ENCODE measurements around the gene CXorf58. TPM values are rescaled to one million over a fixed set of nuclear protein-coding genes. Genes with fewer than 3 reads are reported as not detected.

CXorf58 gene
- total and polyA plus RNA-seq, 9 of the 15 experiments (the other 6 are each of a cell fraction or from before 2014, with no cell fraction given): 0.10 to 0.27 (median 0.16) TPM; not detected in 3

- TF ChIP-seq SUPT5H (IDR thresholded peaks at IDR 0.05): no peak
- no peak for TF ChIP-seq ZNF197 (CRISPR knock-in tag; IDR thresholded peaks at IDR 0.05; ENCODE audit: low read depth)
- TF ChIP-seq SRSF7 (optimal IDR thresholded peaks at IDR 0.05; ENCODE audit: low read depth, low read length): no peak
- no peak for TF ChIP-seq ZNF384 (IDR thresholded peaks at IDR 0.05; ENCODE audit: low read depth, low read length)
- no peak for TF ChIP-seq CXXC5 (CRISPR knock-in tag; IDR thresholded peaks at IDR 0.05)
- TF ChIP-seq NONO (IDR thresholded peaks at IDR 0.05; ENCODE audit: low read depth in 2 of 2, low read length in 1 of 2): no peak
- no peak for TF ChIP-seq GATA2 (CRISPR knock-in tag; IDR thresholded peaks at IDR 0.05)
- no peak for TF ChIP-seq BHLHE40 (IDR thresholded peaks at IDR 0.05; ENCODE audit: low read length)
- no peak for TF ChIP-seq CC2D1A (IDR thresholded peaks at IDR 0.05)
- no peak for TF ChIP-seq TAF15 (IDR thresholded peaks at IDR 0.05; ENCODE audit: low read depth, low read length)
- TF ChIP-seq HOXB6 (CRISPR knock-in tag; IDR thresholded peaks at IDR 0.05; ENCODE audit: borderline replicate concordance): no peak
- peak; percentile 86 for TF ChIP-seq PKNOX1 (IDR thresholded peaks at IDR 0.05)
- TF ChIP-seq ZNF232 (CRISPR knock-in tag; IDR thresholded peaks at IDR 0.05): no peak
- TF ChIP-seq E2F3 (CRISPR knock-in tag; IDR thresholded peaks at IDR 0.05): no peak
- TF ChIP-seq SIN3B (IDR thresholded peaks at IDR 0.05; ENCODE audit: low read depth): no peak
- TF ChIP-seq, protein P1, sequence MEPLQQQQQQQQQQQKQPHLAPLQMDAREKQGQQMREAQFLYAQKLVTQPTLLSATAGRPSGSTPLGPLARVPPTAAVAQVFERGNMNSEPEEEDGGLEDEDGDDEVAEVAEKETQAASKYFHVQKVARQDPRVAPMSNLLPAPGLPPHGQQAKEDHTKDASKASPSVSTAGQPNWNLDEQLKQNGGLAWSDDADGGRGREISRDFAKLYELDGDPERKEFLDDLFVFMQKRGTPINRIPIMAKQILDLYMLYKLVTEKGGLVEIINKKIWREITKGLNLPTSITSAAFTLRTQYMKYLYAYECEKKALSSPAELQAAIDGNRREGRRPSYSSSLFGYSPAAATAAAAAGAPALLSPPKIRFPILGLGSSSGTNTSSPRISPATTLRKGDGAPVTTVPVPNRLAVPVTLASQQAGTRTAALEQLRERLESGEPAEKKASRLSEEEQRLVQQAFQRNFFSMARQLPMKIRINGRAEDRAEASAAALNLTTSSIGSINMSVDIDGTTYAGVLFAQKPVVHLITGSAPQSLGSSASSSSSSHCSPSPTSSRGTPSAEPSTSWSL (CRISPR knock-in tag; IDR thresholded peaks at IDR 0.05; ENCODE audit: borderline replicate concordance): no peak
- no peak for TF ChIP-seq CHD2 (IDR thresholded peaks at IDR 0.05; ENCODE audit: low read depth, low read length)
- TF ChIP-seq POLR2G (IDR thresholded peaks at IDR 0.05; ENCODE audit: low read depth, low read length): no peak
- TF ChIP-seq ZSCAN29 (IDR thresholded peaks at IDR 0.05): no peak
- peak; percentile 61; the same call in 1 of the 2 replicates for TF ChIP-seq POLR2H (tag; IDR thresholded peaks at IDR 0.05; ENCODE audit: low read depth)
- TF ChIP-seq CBFA2T2 (conservative IDR thresholded peaks at IDR 0.05): no peak
- no peak for TF ChIP-seq BCOR (IDR thresholded peaks at IDR 0.05)
- TF ChIP-seq CREM (IDR thresholded peaks at IDR 0.05; ENCODE audit: low read depth): no peak
- peak; percentile 66; the same call in 1 of the 2 replicates for TF ChIP-seq BACH1 (tag; IDR thresholded peaks at IDR 0.05)
- TF ChIP-seq NFIC (IDR thresholded peaks at IDR 0.05): peak; percentile 94
- no peak for TF ChIP-seq ZNF124 (CRISPR knock-in tag; IDR thresholded peaks at IDR 0.05)
- no peak for TF ChIP-seq HNRNPUL1 (IDR thresholded peaks at IDR 0.05; ENCODE audit: low read length)
- TF ChIP-seq MXI1 (IDR thresholded peaks at IDR 0.05; ENCODE audit: low read depth, low read length): no peak
- no peak for TF ChIP-seq HNRNPH1 (optimal IDR thresholded peaks at IDR 0.05; ENCODE audit: low read depth, low read length)
- TF ChIP-seq SETDB1 (IDR thresholded peaks at IDR 0.05; ENCODE audit: low read length): no peak
- no peak for TF ChIP-seq ZNF431 (CRISPR knock-in tag; IDR thresholded peaks at IDR 0.05)
- TF ChIP-seq NR3C1 (CRISPR knock-in tag; IDR thresholded peaks at IDR 0.05): no peak
Observed at GRCh38 chrX:23884427-23885024, 23.3 kb upstream of the CXorf58 start (continued).
